Activated CD8-positive, alpha-beta memory T cell treated with anti-CD3 and anti-CD28 coated beads, Interleukin-2, amount 50 U/mL, for 24 hours (primary cell): ENCODE measurements around the gene CAMSAP3.

Experiments
- DNase-seq: peaks from one replicate; pipeline ENCODE4 v3.0.0-alpha.2; 2020; ENCODE audit errors: extremely low read depth

Gene CAMSAP3

GRCh38 chr19:7647156-7647555, 51.5 kb downstream of the CAMSAP3 start:
- DNase-seq, result no peak

GRCh38 chr19:7648265-7649014, 52.8 kb downstream of the CAMSAP3 start:
- no peak for DNase-seq

- DNase-seq, result no peak
Observed at GRCh38 chr19:7650148-7650547, 54.5 kb downstream of the CAMSAP3 start.

- DNase-seq, result peak; percentile 64
Observed at GRCh38 chr19:7652061-7652641, 56.5 kb downstream of the CAMSAP3 start.

GRCh38 chr19:7654401-7654800, 58.7 kb downstream of the CAMSAP3 start:
- no peak for DNase-seq

- no peak for DNase-seq
Observed at GRCh38 chr19:7655581-7655980, 59.9 kb downstream of the CAMSAP3 start.

GRCh38 chr19:7657131-7657751, 61.6 kb downstream of the CAMSAP3 start:
- no peak for DNase-seq

GRCh38 chr19:7658219-7658686, 62.6 kb downstream of the CAMSAP3 start:
- DNase-seq, result no peak

- no peak for DNase-seq
Observed at GRCh38 chr19:7661744-7662538, 66.3 kb downstream of the CAMSAP3 start.

GRCh38 chr19:7662657-7663056, 67.0 kb downstream of the CAMSAP3 start:
- no peak for DNase-seq

GRCh38 chr19:7663706-7664105, 68.0 kb downstream of the CAMSAP3 start:
- no peak for DNase-seq

- DNase-seq, result no peak
Observed at GRCh38 chr19:7665076-7665475, 69.4 kb downstream of the CAMSAP3 start.
